Right atrium auricular region (tissue), 2 donors: Measurements from ENCODE around the gene CAPN10. TPM values are rescaled to one million over a fixed set of nuclear protein-coding genes. Genes with fewer than 3 reads are reported as not detected.

Experiments
- DNase-seq: peaks from one replicate; pipeline ENCODE4 v3.0.0-alpha.2; 2019; ENCODE audit warnings: low spot score
- H3K27ac ChIP-seq, 2 donors: fragments of 200-600 bp; sonication (generic); 1 replicate in 1 of 2; 2 replicates in 1 of 2; pipeline ENCODE4 v1.5.1; 2016 to 2019
- H3K27me3 ChIP-seq, 2 donors: fragments of 200-600 bp; sonication (generic); one replicate each; pipeline versions ENCODE4 v1.5.1 to v1.6.0; 2017 to 2019
- H3K36me3 ChIP-seq: fragments of 200-600 bp; sonication (generic); one replicate; pipeline ENCODE4 v1.5.1; 2016
- H3K4me1 ChIP-seq, 2 donors: fragments of 200-600 bp; sonication (generic); one replicate each; pipeline versions ENCODE4 v1.5.1 to v1.6.0; 2017 to 2019
- H3K4me3 ChIP-seq, 2 donors: fragments of 200-600 bp; sonication (generic); 1 replicate in 1 of 2; 2 replicates in 1 of 2; pipeline ENCODE4 v1.5.1; 2017 to 2019; ENCODE audit warnings: mild to moderate bottlenecking in 1 of 2, moderate library complexity in 1 of 2
- H3K9me3 ChIP-seq, 2 donors: fragments of 200-600 bp; sonication (generic); one replicate each; pipeline ENCODE4 v1.5.1; 2019
- total RNA-seq, 2 donors: library from RNA; depleted of rRNA; stranded (reverse); fragments of >200 nt; gene quantifications; one replicate each; pipeline ENCODE4 v1.1.0, GENCODE V29; 2016
- TF ChIP-seq, protein P1 (sequence below), 2 donors: fragments of 200-600 bp; sonication (generic); IDR thresholded peaks; one replicate each; pipeline ENCODE4 v1.5.1; 2019; ENCODE audit warnings: antibody characterized with exemption in 2 of 2

CAPN10 gene
- total RNA-seq, 2 donors from 2014 or later: 14.1 to 14.6 TPM

DNA sequence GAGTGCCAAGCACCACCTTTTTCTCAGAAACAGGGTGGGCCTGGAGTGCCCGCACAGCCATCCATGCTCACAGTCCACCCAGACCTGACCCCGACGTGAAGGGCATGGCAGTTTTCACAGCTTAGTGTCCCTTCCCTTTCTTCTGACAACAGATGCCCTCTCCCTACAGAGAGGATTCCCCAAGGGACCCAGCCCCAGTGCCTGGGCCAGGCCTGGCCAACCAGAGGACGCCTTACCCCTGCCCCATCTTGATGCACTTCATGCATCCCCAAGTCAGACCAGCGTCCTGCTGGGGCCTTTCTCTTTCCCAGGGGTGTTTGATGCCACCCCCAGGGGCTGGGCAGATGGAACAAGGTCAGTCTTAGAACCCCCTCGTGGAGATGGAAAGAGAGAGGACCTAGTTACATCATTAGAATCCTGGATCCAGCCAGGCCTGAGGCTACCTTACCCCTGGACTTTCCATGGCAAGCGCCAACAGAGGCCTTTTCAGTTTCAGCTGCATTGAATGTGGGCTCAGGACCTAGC is 32.5 kb upstream of the CAPN10 start:
- Histone ChIP-seq H3K4me1 (peaks cover 0 to 20% of the 10 kb centered on the region in 2 donors), H3K36me3 (no peaks in the 10 kb centered on the region), H3K27me3 (no peaks in the 10 kb centered on the region), H3K4me3 (no peak overlapping the region), H3K27ac (no peak overlapping the region), H3K9me3 (no peaks in the 10 kb centered on the region)
- TF ChIP-seq, protein P1, sequence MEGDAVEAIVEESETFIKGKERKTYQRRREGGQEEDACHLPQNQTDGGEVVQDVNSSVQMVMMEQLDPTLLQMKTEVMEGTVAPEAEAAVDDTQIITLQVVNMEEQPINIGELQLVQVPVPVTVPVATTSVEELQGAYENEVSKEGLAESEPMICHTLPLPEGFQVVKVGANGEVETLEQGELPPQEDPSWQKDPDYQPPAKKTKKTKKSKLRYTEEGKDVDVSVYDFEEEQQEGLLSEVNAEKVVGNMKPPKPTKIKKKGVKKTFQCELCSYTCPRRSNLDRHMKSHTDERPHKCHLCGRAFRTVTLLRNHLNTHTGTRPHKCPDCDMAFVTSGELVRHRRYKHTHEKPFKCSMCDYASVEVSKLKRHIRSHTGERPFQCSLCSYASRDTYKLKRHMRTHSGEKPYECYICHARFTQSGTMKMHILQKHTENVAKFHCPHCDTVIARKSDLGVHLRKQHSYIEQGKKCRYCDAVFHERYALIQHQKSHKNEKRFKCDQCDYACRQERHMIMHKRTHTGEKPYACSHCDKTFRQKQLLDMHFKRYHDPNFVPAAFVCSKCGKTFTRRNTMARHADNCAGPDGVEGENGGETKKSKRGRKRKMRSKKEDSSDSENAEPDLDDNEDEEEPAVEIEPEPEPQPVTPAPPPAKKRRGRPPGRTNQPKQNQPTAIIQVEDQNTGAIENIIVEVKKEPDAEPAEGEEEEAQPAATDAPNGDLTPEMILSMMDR (IDR thresholded peaks at IDR 0.05): no peak
- no peak for DNase-seq

DNA sequence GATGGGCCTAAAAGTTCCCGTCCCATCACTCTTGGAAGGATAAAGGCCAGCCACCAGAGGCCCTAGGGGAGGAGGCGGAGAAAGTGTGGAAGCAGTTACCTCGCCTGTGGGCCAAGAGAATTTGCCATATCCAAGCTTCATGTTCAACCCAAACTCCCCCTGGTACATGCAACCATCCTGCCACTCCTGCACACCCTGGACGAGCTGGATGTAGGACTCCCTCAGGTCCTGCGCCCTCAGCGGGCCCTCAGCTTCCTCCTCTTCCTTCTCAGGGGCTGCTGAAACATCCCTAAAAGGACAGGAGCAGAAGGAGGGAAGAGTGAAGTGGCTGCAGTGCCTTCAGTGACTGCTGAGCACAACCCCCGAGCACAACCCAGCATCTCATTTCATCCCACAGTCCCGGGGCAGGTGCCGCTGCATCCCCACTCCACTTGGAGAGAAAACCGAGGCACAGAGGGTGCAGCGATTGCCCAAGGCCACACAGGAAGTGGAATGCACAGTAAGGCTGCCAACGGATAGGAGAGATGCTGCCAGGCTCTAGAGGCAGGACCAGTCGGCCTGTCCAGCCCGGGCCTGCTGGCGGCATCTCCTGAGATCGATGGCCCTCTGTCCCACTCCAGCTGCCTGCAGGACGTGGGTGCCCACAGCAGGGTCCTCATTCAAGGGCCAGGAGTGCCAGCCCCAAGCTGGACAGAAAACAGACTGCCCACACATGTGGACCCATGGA is 31.6 kb upstream of the CAPN10 start:
- Histone ChIP-seq H3K9me3 (no peaks in the 10 kb centered on the region), H3K27ac (no peak overlapping the region), H3K4me1 (peaks cover 0 to 29% of the 10 kb centered on the region in 2 donors), H3K36me3 (no peaks in the 10 kb centered on the region), H3K4me3 (no peak overlapping the region), H3K27me3 (no peaks in the 10 kb centered on the region)
- TF ChIP-seq, protein P1 (IDR thresholded peaks at IDR 0.05): no peak
- no peak for DNase-seq

DNA sequence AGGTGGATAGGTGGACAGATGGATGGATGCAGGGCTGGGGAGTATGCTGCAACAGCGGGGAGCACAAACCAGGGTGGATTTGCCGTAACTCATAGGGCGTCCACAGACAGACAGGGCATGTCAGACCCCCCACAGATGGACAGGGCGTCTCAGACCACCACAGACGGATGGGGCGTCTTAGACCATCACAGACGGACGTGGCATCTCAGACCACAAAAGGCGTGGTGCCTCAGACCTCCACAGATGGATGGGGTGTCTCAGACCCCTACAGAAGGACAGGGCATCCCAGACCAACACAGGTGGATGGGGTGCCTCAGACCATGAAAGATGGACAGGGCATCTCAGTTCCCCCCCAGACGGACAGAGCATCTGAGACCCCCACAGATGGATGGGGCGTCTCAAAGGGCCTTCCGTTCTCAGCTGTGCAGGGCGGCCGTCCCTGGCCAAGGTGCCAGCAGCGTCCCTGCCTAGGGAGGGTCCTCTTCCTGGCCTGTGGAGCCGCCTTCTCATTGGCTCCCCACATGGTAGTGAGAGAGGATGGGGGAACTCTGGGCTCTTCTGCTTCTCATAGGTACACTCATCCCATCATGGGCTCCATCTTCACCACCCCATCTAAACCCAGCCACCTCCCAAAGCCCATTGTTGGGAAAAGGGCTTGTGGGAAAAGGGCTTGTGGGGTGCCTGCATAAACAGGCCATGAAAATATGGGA is 30.8 kb upstream of the CAPN10 start:
- no peaks in the 10 kb centered on the region for H3K9me3 ChIP-seq
- H3K36me3 ChIP-seq: no peaks in the 10 kb centered on the region
- TF ChIP-seq, protein P1 (IDR thresholded peaks at IDR 0.05): no peak
- no peak overlapping the region for H3K27ac ChIP-seq
- no peak overlapping the region for H3K4me3 ChIP-seq
- H3K4me1 ChIP-seq: peaks cover 0 to 30% of the 10 kb centered on the region in 2 donors
- no peak for DNase-seq
- no peaks in the 10 kb centered on the region for H3K27me3 ChIP-seq

- TF ChIP-seq, protein P1 (IDR thresholded peaks at IDR 0.05): peak in 1 of 2 donors; percentile 30
- H3K27ac ChIP-seq: no peak overlapping the region
- peaks cover 0 to 35% of the 10 kb centered on the region in 2 donors for H3K4me1 ChIP-seq
- H3K4me3 ChIP-seq: no peak overlapping the region
- H3K36me3 ChIP-seq: no peaks in the 10 kb centered on the region
- no peaks in the 10 kb centered on the region for H3K27me3 ChIP-seq
- no peak for DNase-seq
- H3K9me3 ChIP-seq: no peaks in the 10 kb centered on the region
Observed at GRCh38 chr2:240556553-240557100, 29.9 kb upstream of the CAPN10 start.

DNA sequence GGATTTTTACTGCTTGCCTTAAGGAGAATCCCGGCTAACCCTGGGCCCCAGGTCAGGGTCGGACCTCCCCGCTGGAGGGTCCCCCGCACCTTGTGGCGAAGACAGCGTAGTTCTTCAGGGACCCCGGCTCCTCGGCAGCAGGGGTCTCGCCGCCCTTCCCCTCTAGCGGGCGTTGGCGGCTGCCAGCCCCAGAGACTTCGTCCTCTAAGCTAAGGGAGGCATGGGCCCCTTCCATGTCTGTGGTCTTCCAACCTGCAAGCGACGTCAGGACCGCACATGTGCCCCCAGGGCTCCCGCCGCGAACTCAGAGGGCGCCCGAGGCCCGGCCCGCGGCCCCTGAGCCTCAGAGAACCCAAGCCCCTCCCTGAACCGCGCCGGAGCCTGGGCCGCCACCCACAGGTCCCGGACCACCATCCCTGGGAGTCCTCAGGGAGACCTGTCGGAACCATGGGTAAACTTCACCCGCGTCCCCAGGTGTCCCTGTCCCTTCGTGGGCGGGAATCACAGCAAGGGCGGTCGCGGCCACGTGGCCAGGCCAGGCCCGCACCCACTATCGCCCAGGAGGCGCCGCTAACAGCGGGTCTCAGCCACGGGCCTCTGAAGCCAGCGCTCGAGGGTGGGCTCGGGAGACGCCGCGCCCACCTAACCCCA is 29.3 kb upstream of the CAPN10 start:
- DNase-seq: peak; percentile 54
- Histone ChIP-seq H3K4me1 (peaks cover 0 to 41% of the 10 kb centered on the region in 2 donors), H3K27me3 (no peaks in the 10 kb centered on the region), H3K4me3 (peak overlapping the region; percentile 35 to 56), H3K36me3 (no peaks in the 10 kb centered on the region), H3K27ac (no peak overlapping the region), H3K9me3 (no peaks in the 10 kb centered on the region)
- TF ChIP-seq, protein P1 (IDR thresholded peaks at IDR 0.05): no peak
